GM12878 (cell line): Measurements from ENCODE around the gene HOXB13. TPM values are rescaled to one million over a fixed set of nuclear protein-coding genes. Genes with fewer than 3 reads are reported as not detected.

ENCODE experiments used
- ATAC-seq: fragments of 200-7000 bp; cut with Tn5 transposase; 3 replicates; pipeline ENCODE4 v1.9.1; 2020; ENCODE audit warnings: mild to moderate bottlenecking, moderate library complexity
- BruUV-seq: library from RNA; stranded (reverse); fragments of 400-500 nt; replicated peaks from 2 replicates; lab custom pipeline; 2021; lab: Mats Ljungman, UMichigan
- CTCF ChIA-PET: fragments of 300-600 bp; sonication (Branson Sonifier 250); formaldehyde crosslinking; extraction: SDS; loops from one replicate; lab custom pipeline; 2021; ENCODE audit warnings: inconsistent platforms; lab: Yijun Ruan, JAX
- POLR2A ChIA-PET: fragments of 350-600 bp; formaldehyde crosslinking; extraction: SDS; loops from one replicate; lab custom pipeline; 2021; ENCODE audit warnings: inconsistent platforms; lab: Charles Lee
- RAD21 ChIA-PET: fragments of 300-600 bp; sonication (Branson Sonifier 250); formaldehyde crosslinking; loops from one replicate; lab custom pipeline; 2023; ENCODE audit warnings: antibody characterized with exemption; ENCODE audit not compliant: unreplicated experiment; lab: Charles Lee
- SMC1A ChIA-PET: fragments of 300-600 bp; sonication (Branson Sonifier 250); formaldehyde crosslinking; loops from one replicate; lab custom pipeline; 2023; ENCODE audit not compliant: unreplicated experiment, uncharacterized antibody; lab: Charles Lee
- DNase-seq: peaks from one replicate; pipeline ENCODE4 v3.0.0-alpha.2; 2011; ENCODE audit warnings: low read depth, low spot score
- FAIRE-seq: peaks from 3 replicates; lab custom pipeline; 2011; peaks lifted over from hg19 to GRCh38; lab: Jason Lieb, UNC
- H2AFZ ChIP-seq: 2 replicates; pipeline ENCODE4 v1.6.0; 2011; ENCODE audit warnings: low read depth, low read length, control low read depth; ENCODE audit not compliant: control insufficient read depth
- H3K27ac ChIP-seq: 2 replicates; pipeline ENCODE4 v1.5.1; 2011; ENCODE audit warnings: control low read depth; ENCODE audit not compliant: control insufficient read depth, insufficient read depth
- H3K27me3 ChIP-seq, 2 experiments: replicated peaks in 1 of 2; 2 replicates each; pipeline versions ENCODE4 v1.6.0 to v1.6.1; 2011; ENCODE audit warnings: low read length in 1 of 2; ENCODE audit not compliant: control insufficient read depth in 2 of 2, insufficient read depth in 2 of 2
- H3K36me3 ChIP-seq, 2 experiments: 2 replicates each; pipeline ENCODE4 v1.5.1; 2011; ENCODE audit warnings: low read length in 1 of 2; ENCODE audit not compliant: control insufficient read depth in 2 of 2, insufficient read depth in 2 of 2
- H3K4me1 ChIP-seq: 2 replicates; pipeline ENCODE4 v1.6.1; 2011; ENCODE audit warnings: mild to moderate bottlenecking, low read length, moderate library complexity, mixed read lengths; ENCODE audit not compliant: control insufficient read depth, insufficient read depth
- H3K4me2 ChIP-seq: 2 replicates; pipeline ENCODE4 v1.6.0; 2011; ENCODE audit warnings: control low read depth; ENCODE audit not compliant: control insufficient read depth, insufficient read depth
- H3K4me3 ChIP-seq: fragments of 200-600 bp; sonication (generic); 2 replicates; pipeline ENCODE4 v1.5.1; 2016
- H3K79me2 ChIP-seq: 2 replicates; pipeline ENCODE4 v1.6.0; 2011; ENCODE audit warnings: low read length; ENCODE audit not compliant: control insufficient read depth, insufficient read depth
- H3K9ac ChIP-seq: 2 replicates; pipeline ENCODE4 v1.8.0; 2011; ENCODE audit warnings: low read length, control low read depth, mixed read lengths; ENCODE audit not compliant: control insufficient read depth, insufficient read depth
- H3K9me3 ChIP-seq: replicated peaks from 3 replicates; pipeline ENCODE4 v1.5.1; 2011; ENCODE audit warnings: mild to moderate bottlenecking, low read length; ENCODE audit not compliant: control insufficient read depth, insufficient read depth
- H4K20me1 ChIP-seq: 2 replicates; pipeline ENCODE4 v1.6.0; 2011; ENCODE audit not compliant: control insufficient read depth, insufficient read depth
- CHD1 ChIP-seq: IDR thresholded peaks from 2 replicates; pipeline ENCODE4 v1.6.1; 2012; ENCODE audit warnings: low read depth, low read length, improper control_type of control experiment
- DPF2 ChIP-seq: fragments of 450-650 bp; IDR thresholded peaks from 2 replicates; pipeline ENCODE4 v1.6.1; 2017; ENCODE audit warnings: mild to moderate bottlenecking
- EP300 ChIP-seq, 2 experiments: fragments of 150-350 bp in 1 of 2; IDR thresholded peaks; 2 replicates each; pipeline ENCODE4 v1.6.1; 2011 to 2012; ENCODE audit warnings: low read depth in 2 of 2, low read length in 2 of 2, borderline replicate concordance in 1 of 2, improper control_type of control experiment in 1 of 2, inconsistent platforms in 1 of 2; ENCODE audit not compliant: control insufficient read depth in 1 of 2
- MAX ChIP-seq: IDR thresholded peaks from 2 replicates; pipeline ENCODE4 v1.6.1; 2012; ENCODE audit warnings: low read depth, low read length, improper control_type of control experiment
- POLR2A ChIP-seq: IDR thresholded peaks from 2 replicates; pipeline ENCODE4 v1.6.1; 2011; ENCODE audit warnings: low read depth, mild to moderate bottlenecking, low read length
- TCF3 ChIP-seq: IDR thresholded peaks from 2 replicates; pipeline ENCODE4 v1.6.1; 2012; ENCODE audit warnings: low read depth, mild to moderate bottlenecking, low read length, borderline replicate concordance; ENCODE audit not compliant: insufficient read depth
- ZBED1 ChIP-seq: IDR thresholded peaks from 2 replicates; pipeline ENCODE4 v1.6.1; 2016; ENCODE audit warnings: borderline replicate concordance
- ZNF217 ChIP-seq: fragments of 450-650 bp; IDR thresholded peaks from 2 replicates; pipeline ENCODE4 v1.6.1; 2017; ENCODE audit warnings: antibody characterized with exemption, mild to moderate bottlenecking
- WGBS: methylation state at CpG from one replicate; pipeline ENCODE4 v1.1.6; 2016; ENCODE audit warnings: low lambda C conversion rate; ENCODE audit not compliant: insufficient replicate concordance, insufficient coverage; ENCODE audit errors: missing lambda C conversion rate; 5-methylcytosine and 5-hydroxymethylcytosine counted together
- in situ Hi-C: fragments of 300-500 bp; cut with MboI; formaldehyde crosslinking; loops from 9 replicates; pipeline ENCODE4 v1.14.3; 2018; ENCODE audit warnings: mixed read lengths
- intact Hi-C: fragments of 100-400 bp; cut with micrococcal nuclease; formaldehyde crosslinking; loops from one replicate; pipeline ENCODE4 v1.14.2; 2022; ENCODE audit not compliant: unreplicated experiment
- polyA plus RNA-seq, 11 experiments: library from polyadenylated mRNA; depleted of rRNA in 4 of 11; unstranded in 6 of 11; stranded (reverse) in 5 of 11; fragments of >200 nt; fragmentation: Nextera tagmentation in 4 of 11; fragmentation: Illumina TruSeq in 1 of 11; extraction: Ambion mirVana in 4 of 11; extraction: Trizol in 1 of 11; gene quantifications; 1 replicate in 1 of 11; 2 replicates in 10 of 11; pipeline versions ENCODE4 v1.2.1 to v1.2.3, GENCODE V29; 2011 to 2016; ENCODE audit warnings: inconsistent platforms in 2 of 11, missing spikeins in 2 of 11, low read depth in 1 of 11
- total RNA-seq, 4 experiments: library from RNA; depleted of rRNA in 3 of 4; stranded (reverse); fragments of >200 nt in 3 of 4; fragmentation: Illumina TruSeq in 1 of 4; extraction: Trizol in 1 of 4; gene quantifications; 2 replicates each; pipeline versions ENCODE4 v1.2.1 to v1.2.3, GENCODE V29; 2013 to 2021

The HOXB13 gene
- total and polyA plus RNA-seq, 10 of the 15 experiments (the other 5 are each of a cell fraction or from before 2014, with no cell fraction given) = 0.05 TPM; not detected in 9

GRCh38 chr17:48755356-48755755 lies 26.8 kb upstream of the HOXB13 start:
- CTCF ChIA-PET = interaction anchor here (0.9 kb wide), 1 partner anchor 76 kb away, joined by 3 read pairs; no protein-coding TSS in a partner anchor
- FAIRE-seq = no peak
- SMC1A ChIA-PET = interaction anchor here (0.5 kb wide), 1 partner anchor 46 kb away, joined by 4 read pairs; no protein-coding TSS in a partner anchor
- Histone ChIP-seq H3K27ac (no peak overlapping the region), H3K9ac (no peak overlapping the region), H3K4me2 (no peak overlapping the region), H3K9me3 (no peaks in the 10 kb centered on the region), H2AFZ (no peak overlapping the region), H4K20me1 (peaks cover 2% of the 10 kb centered on the region; the same call in 1 of the 2 replicates), H3K36me3 (no peaks in the 10 kb centered on the region), H3K4me3 (no peak overlapping the region), H3K27me3 (peaks cover 23 to 28% of the 10 kb centered on the region in 2 experiments), H3K79me2 (no peaks in the 10 kb centered on the region), H3K4me1 (no peaks in the 10 kb centered on the region)
- RAD21 ChIA-PET = no interaction called here
- no TSS peak for BruUV-seq
- WGBS = 14% methylated on average over 8 of the region's 8 CpGs
- in situ Hi-C loops (no loop called here), intact Hi-C loops (no loop called here)
- no peak for DNase-seq
- POLR2A ChIA-PET = no interaction called here
- ATAC-seq = no peak
- no peak for TF ChIP-seq TCF3
- TF ChIP-seq ZBED1 = no peak
- TF ChIP-seq DPF2 = no peak
- TF ChIP-seq POLR2A = no peak
- TF ChIP-seq EP300 (IDR thresholded peaks at IDR 0.05; ENCODE audit: borderline replicate concordance in 1 of 2, control insufficient read depth in 1 of 2, low read depth in 2 of 2, low read length in 2 of 2) = no peak
- no peak for TF ChIP-seq MAX
- TF ChIP-seq CHD1 = no peak
- no peak for TF ChIP-seq ZNF217
